Nephron progenitor cell (in vitro differentiated cells): Measurements from ENCODE around the gene C1orf210.

Experiments
- DNase-seq: peaks from one replicate; pipeline ENCODE4 v3.0.0; 2021
- H3K27ac Mint-ChIP-seq: 2 replicates; pipeline ENCODE4 v1.8.0; 2021; ENCODE audit warnings: mild to moderate bottlenecking, moderate library complexity, mixed read lengths
- H3K27me3 Mint-ChIP-seq: 2 replicates; pipeline ENCODE4 v1.8.0; 2021; ENCODE audit warnings: mild to moderate bottlenecking, low read depth, mixed read lengths; ENCODE audit not compliant: poor library complexity
- H3K36me3 Mint-ChIP-seq: 2 replicates; pipeline ENCODE4 v1.8.0; 2021; ENCODE audit warnings: low read depth, mixed read lengths
- H3K4me1 Mint-ChIP-seq: 2 replicates; pipeline ENCODE4 v1.8.0; 2021; ENCODE audit warnings: mixed read lengths
- H3K4me3 Mint-ChIP-seq: 2 replicates; pipeline ENCODE4 v1.8.0; 2021; ENCODE audit warnings: mild to moderate bottlenecking, moderate library complexity, mixed read lengths
- H3K9me3 Mint-ChIP-seq: 2 replicates; pipeline ENCODE4 v1.8.0; 2021; ENCODE audit warnings: mild to moderate bottlenecking, moderate library complexity, mixed read lengths
- TF ChIP-seq, protein P1 (sequence below): fragments of 200-600 bp; sonication (generic); IDR thresholded peaks from 2 replicates; pipeline ENCODE4 v1.5.0; 2021; ENCODE audit warnings: antibody characterized with exemption

Gene C1orf210

DNA sequence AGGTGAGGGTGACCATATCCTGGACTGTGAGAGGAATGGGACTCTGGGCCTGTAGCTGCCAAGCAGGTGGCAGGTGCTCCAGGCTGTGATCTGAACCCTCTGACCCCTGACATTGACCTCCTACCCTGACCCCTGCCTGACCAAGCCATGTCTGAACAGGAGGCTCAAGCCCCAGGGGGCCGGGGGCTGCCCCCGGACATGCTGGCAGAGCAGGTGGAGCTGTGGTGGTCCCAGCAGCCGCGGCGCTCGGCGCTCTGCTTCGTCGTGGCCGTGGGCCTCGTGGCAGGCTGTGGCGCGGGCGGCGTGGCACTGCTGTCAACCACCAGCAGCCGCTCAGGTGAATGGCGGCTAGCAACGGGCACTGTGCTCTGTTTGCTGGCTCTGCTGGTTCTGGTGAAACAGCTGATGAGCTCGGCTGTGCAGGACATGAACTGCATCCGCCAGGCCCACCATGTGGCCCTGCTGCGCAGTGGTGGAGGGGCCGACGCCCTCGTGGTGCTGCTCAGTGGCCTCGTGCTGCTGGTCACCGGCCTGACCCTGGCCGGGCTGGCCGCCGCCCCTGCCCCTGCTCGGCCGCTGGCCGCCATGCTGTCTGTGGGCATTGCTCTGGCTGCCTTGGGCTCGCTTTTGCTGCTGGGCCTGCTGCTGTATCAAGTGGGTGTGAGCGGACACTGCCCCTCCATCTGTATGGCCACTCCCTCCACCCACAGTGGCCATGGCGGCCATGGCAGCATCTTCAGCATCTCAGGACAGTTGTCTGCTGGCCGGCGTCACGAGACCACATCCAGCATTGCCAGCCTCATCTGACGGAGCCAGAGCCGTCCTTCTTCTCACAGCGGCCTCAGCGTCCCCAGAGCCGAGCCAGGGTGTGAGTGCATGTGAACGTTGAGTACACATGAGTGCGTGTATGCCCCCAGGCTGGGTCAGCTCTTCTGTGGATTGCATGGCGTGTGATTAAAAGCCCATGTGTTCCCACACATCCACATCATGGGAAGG lies 12.5 kb downstream of the C1orf210 start:
- TF ChIP-seq, protein P1, sequence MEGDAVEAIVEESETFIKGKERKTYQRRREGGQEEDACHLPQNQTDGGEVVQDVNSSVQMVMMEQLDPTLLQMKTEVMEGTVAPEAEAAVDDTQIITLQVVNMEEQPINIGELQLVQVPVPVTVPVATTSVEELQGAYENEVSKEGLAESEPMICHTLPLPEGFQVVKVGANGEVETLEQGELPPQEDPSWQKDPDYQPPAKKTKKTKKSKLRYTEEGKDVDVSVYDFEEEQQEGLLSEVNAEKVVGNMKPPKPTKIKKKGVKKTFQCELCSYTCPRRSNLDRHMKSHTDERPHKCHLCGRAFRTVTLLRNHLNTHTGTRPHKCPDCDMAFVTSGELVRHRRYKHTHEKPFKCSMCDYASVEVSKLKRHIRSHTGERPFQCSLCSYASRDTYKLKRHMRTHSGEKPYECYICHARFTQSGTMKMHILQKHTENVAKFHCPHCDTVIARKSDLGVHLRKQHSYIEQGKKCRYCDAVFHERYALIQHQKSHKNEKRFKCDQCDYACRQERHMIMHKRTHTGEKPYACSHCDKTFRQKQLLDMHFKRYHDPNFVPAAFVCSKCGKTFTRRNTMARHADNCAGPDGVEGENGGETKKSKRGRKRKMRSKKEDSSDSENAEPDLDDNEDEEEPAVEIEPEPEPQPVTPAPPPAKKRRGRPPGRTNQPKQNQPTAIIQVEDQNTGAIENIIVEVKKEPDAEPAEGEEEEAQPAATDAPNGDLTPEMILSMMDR: no peak
- no peak for DNase-seq
- H3K27ac Mint-ChIP-seq: no peak overlapping the region
- no peaks in the 10 kb centered on the region for H3K36me3 Mint-ChIP-seq
- peaks cover 44% of the 10 kb centered on the region for H3K4me1 Mint-ChIP-seq
- peaks cover 22% of the 10 kb centered on the region for H3K27me3 Mint-ChIP-seq
- H3K9me3 Mint-ChIP-seq: no peaks in the 10 kb centered on the region
- no peak overlapping the region for H3K4me3 Mint-ChIP-seq

DNA sequence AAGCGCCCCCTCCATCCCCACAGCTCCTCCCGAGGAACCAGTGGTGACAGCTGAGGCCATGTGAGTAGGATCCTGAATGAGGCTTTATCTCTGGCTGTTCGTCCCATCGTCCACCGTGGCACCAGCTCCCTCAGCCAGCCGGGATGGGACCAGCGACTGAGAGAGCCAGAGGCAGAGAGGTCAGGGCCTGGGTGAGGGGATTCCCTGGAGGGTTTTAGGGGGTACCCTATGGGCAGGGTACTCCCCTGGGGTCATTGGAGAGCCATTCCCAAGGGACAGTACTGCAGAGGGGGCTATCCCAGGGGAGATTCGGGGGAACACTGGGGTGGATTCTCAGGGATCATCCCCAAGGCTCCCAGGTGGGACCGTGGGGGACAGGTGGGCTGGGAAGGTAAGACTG lies 13.2 kb downstream of the C1orf210 start:
- no peak overlapping the region for H3K4me3 Mint-ChIP-seq
- H3K27ac Mint-ChIP-seq: no peak overlapping the region
- H3K9me3 Mint-ChIP-seq: no peaks in the 10 kb centered on the region
- no peak for DNase-seq
- TF ChIP-seq, protein P1: no peak
- H3K4me1 Mint-ChIP-seq: peaks cover 50% of the 10 kb centered on the region
- peaks cover 22% of the 10 kb centered on the region for H3K27me3 Mint-ChIP-seq
- no peaks in the 10 kb centered on the region for H3K36me3 Mint-ChIP-seq

- H3K4me1 Mint-ChIP-seq: peaks cover 47% of the 10 kb centered on the region
- H3K27me3 Mint-ChIP-seq: peaks cover 22% of the 10 kb centered on the region
- no peaks in the 10 kb centered on the region for H3K36me3 Mint-ChIP-seq
- no peak overlapping the region for H3K27ac Mint-ChIP-seq
- H3K4me3 Mint-ChIP-seq: peak overlapping the region; percentile 82
- TF ChIP-seq, protein P1: no peak
- DNase-seq: no peak
- H3K9me3 Mint-ChIP-seq: no peaks in the 10 kb centered on the region
Measured at GRCh38 chr1:43271186-43272118, 13.9 kb downstream of the C1orf210 start.

DNA sequence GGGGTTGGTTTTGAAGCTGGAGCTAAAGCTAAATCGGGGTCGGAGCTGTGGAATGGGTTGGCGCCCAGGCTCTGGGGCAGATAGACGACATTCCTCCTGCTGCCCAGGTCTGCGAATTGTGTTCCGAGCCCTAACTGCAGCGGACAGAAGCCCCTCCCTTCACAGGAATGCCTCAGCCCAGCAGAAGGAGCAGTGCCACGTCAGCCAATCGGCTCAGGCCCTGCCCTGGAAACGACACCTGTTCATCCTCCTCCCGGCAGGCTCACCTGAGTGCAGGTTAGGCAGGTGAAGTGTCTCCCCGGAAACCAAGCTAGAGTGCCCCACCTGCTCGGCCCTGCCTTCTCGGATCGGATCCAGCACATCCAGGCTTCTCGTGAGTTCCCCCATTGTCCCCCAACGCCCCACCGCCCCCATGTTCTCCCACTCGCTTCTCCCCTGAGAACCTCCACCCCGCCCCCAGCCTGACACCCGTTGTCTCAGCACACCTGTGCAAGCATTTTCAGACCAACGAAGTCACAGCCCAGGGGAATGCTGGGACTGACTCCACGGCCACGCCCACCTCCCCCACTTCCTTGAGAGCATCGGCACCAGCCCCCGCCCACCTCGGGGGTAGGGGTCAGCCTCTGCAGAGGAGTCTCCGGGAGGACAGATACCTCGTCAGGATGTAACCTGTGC lies 14.8 kb downstream of the C1orf210 start:
- Mint-ChIP-seq H3K9me3 (peaks cover 8% of the 10 kb centered on the region), H3K36me3 (no peaks in the 10 kb centered on the region), H3K4me1 (peaks cover 40% of the 10 kb centered on the region), H3K4me3 (peak overlapping the region; percentile 82), H3K27ac (no peak overlapping the region), H3K27me3 (peaks cover 19% of the 10 kb centered on the region)
- TF ChIP-seq, protein P1: no peak
- DNase-seq: peak; percentile 47

- Mint-ChIP-seq H3K27me3 (peaks cover 15% of the 10 kb centered on the region), H3K4me3 (peak within 1 kb of the TSS; percentile 82), H3K4me1 (peaks cover 40% of the 10 kb centered on the region), H3K36me3 (no peaks in the 10 kb centered on the region), H3K27ac (no peak within 1 kb of the TSS), H3K9me3 (peaks cover 15% of the 10 kb centered on the region)
- no peak for DNase-seq
- TF ChIP-seq, protein P1: no peak
Measured at GRCh38 chr1:43269627-43270375, 15.6 kb downstream of the C1orf210 start, which contains the start of gene TMEM125. TSS of gene TMEM125 (plus strand) at chr1:43269983. CDS start at chr1:43272723, 2,740 bp downstream.
